B cell (primary cell): ENCODE data around the gene ZNF804B. TPM values are rescaled to one million over a fixed set of nuclear protein-coding genes. Genes with fewer than 3 reads are reported as not detected.

Experiments used
- ATAC-seq: fragments of 200-7000 bp; cut with Tn5 transposase; one replicate; pipeline ENCODE4 v1.10.0; 2021; ENCODE audit warnings: low read depth, mild to moderate bottlenecking, moderate number of reproducible peaks, moderate library complexity
- CTCF ChIA-PET: fragments of 350-600 bp; sonication (Branson Sonifier 250); formaldehyde crosslinking; loops from one replicate; lab custom pipeline; 2021; ENCODE audit warnings: antibody characterized with exemption, inconsistent platforms; lab: Charles Lee
- POLR2A ChIA-PET: fragments of 350-600 bp; sonication (Branson Sonifier 250); formaldehyde crosslinking; loops from one replicate; lab custom pipeline; 2021; ENCODE audit warnings: antibody characterized with exemption; lab: Charles Lee
- DNase-seq: peaks from one replicate; pipeline ENCODE4 v3.0.0; 2013
- H2AFZ ChIP-seq: 2 replicates; pipeline ENCODE4 v1.6.1; 2012; ENCODE audit warnings: mild to moderate bottlenecking, low read depth, low read length; ENCODE audit not compliant: insufficient read depth, poor library complexity, severe bottlenecking
- H3K27ac ChIP-seq, 2 donors: 1 replicate in 1 of 2; 2 replicates in 1 of 2; pipeline ENCODE4 v1.5.1; 2012 to 2013; ENCODE audit warnings: low read length in 2 of 2, mild to moderate bottlenecking in 2 of 2, moderate library complexity in 1 of 2
- H3K27me3 ChIP-seq, 4 experiments: fragments of 200-600 bp in 1 of 4; sonication (generic) in 1 of 4; replicated peaks in 1 of 4; 1 replicate in 2 of 4; 2 replicates in 2 of 4; pipeline versions ENCODE4 v1.6.1 to v1.7.0; 2013 to 2016; ENCODE audit warnings: low read length in 3 of 4, mild to moderate bottlenecking in 2 of 4, mixed read lengths in 1 of 4, moderate library complexity in 1 of 4; ENCODE audit not compliant: insufficient read depth in 4 of 4, control insufficient read depth in 3 of 4; ENCODE audit errors: control extremely low read depth in 1 of 4
- H3K36me3 ChIP-seq, 2 experiments: replicated peaks in 1 of 2; 1 replicate in 1 of 2; 2 replicates in 1 of 2; pipeline versions ENCODE4 v1.6.1 to v1.7.1; 2013; ENCODE audit warnings: low read length in 1 of 2; ENCODE audit not compliant: insufficient read depth in 2 of 2, control insufficient read depth in 1 of 2; ENCODE audit errors: control extremely low read depth in 1 of 2, extremely low read depth in 1 of 2
- H3K4me1 ChIP-seq, 2 donors: fragments of 200-600 bp in 1 of 2; sonication (generic) in 1 of 2; 1 replicate in 1 of 2; 2 replicates in 1 of 2; pipeline versions ENCODE4 v1.5.1 to v1.6.1; 2013 to 2017; ENCODE audit warnings: low read length in 2 of 2; ENCODE audit not compliant: control insufficient read depth in 2 of 2, insufficient read depth in 2 of 2
- H3K4me2 ChIP-seq: replicated peaks from 2 replicates; pipeline ENCODE3; 2012; ENCODE audit warnings: mild to moderate bottlenecking, low read depth, low read length; ENCODE audit not compliant: poor library complexity, severe bottlenecking
- H3K4me3 ChIP-seq, 5 experiments: fragments of 200-600 bp in 1 of 5; sonication (generic) in 1 of 5; 1 replicate in 3 of 5; 2 replicates in 2 of 5; pipeline versions ENCODE4 v1.5.1 to v1.7.0; 2011 to 2016; ENCODE audit warnings: low read length in 4 of 5, mild to moderate bottlenecking in 4 of 5, low read depth in 2 of 5, control low read depth in 1 of 5, moderate library complexity in 1 of 5; ENCODE audit not compliant: insufficient read depth in 1 of 5; ENCODE audit errors: control extremely low read depth in 1 of 5, extremely low read depth in 1 of 5
- H3K79me2 ChIP-seq: fragments of 200-600 bp; sonication (generic); one replicate; pipeline ENCODE4 v1.6.0; 2016; ENCODE audit warnings: low read length; ENCODE audit not compliant: control insufficient read depth, insufficient read depth
- H3K9ac ChIP-seq: fragments of 200-600 bp; sonication (generic); 2 replicates; pipeline ENCODE4 v1.6.1; 2017; ENCODE audit warnings: mild to moderate bottlenecking, low read length, moderate library complexity
- H3K9me3 ChIP-seq, 3 donors: one replicate each; pipeline versions ENCODE4 v1.6.1 to v1.7.1; 2013; ENCODE audit warnings: low read length in 2 of 3; ENCODE audit not compliant: control insufficient read depth in 2 of 3, insufficient read depth in 1 of 3; ENCODE audit errors: control extremely low read depth in 1 of 3
- H4K20me1 ChIP-seq: 2 replicates; pipeline ENCODE4 v1.6.0; 2012; ENCODE audit warnings: mild to moderate bottlenecking, low read length; ENCODE audit not compliant: insufficient read depth, control insufficient read depth, poor library complexity, severe bottlenecking
- H3K27ac Mint-ChIP-seq: one replicate; pipeline ENCODE4 v1.8.0; 2021; ENCODE audit warnings: mixed read lengths
- H3K27me3 Mint-ChIP-seq: one replicate; pipeline ENCODE4 v1.8.0; 2021; ENCODE audit warnings: mixed read lengths
- H3K4me1 Mint-ChIP-seq: one replicate; pipeline ENCODE4 v1.8.0; 2021; ENCODE audit warnings: mixed read lengths
- H3K4me3 Mint-ChIP-seq: one replicate; pipeline ENCODE4 v1.8.0; 2021; ENCODE audit warnings: mixed read lengths
- H3K9me3 Mint-ChIP-seq: one replicate; pipeline ENCODE4 v1.8.0; 2022; ENCODE audit warnings: mixed read lengths; ENCODE audit not compliant: insufficient read depth
- CTCF ChIP-seq: fragments of 200-600 bp; IDR thresholded peaks from one replicate; pipeline ENCODE4 v1.8.0; 2022; ENCODE audit warnings: antibody characterized with exemption, mild to moderate bottlenecking
- EZH2 ChIP-seq: IDR thresholded peaks from 2 replicates; pipeline ENCODE4 v1.6.1; 2012; ENCODE audit warnings: borderline replicate concordance, low read depth, mild to moderate bottlenecking, moderate library complexity, low read length; ENCODE audit not compliant: insufficient read depth, poor library complexity, severe bottlenecking
- WGBS: methylation state at CpG from one replicate; pipeline ENCODE4 v1.1.5; 2013; ENCODE audit warnings: missing lambda C conversion rate; ENCODE audit not compliant: insufficient coverage; 5-methylcytosine and 5-hydroxymethylcytosine counted together
- intact Hi-C: fragments of 100-400 bp; cut with micrococcal nuclease; formaldehyde crosslinking; loops from one replicate; pipeline ENCODE4 v1.10.0; 2022
- polyA plus RNA-seq: library from polyadenylated mRNA; depleted of rRNA; stranded (reverse); fragments of >200 nt; gene quantifications from 2 replicates; pipeline ENCODE4 v1.2.3, GENCODE V29; 2012
- total RNA-seq, 2 donors: library from RNA; stranded (reverse); fragments of 120-200 nt in 1 of 2; gene quantifications; 1 replicate in 1 of 2; 2 replicates in 1 of 2; pipeline versions ENCODE4 v1.2.3 to v1.2.4, GENCODE V29; 2013 to 2022

ZNF804B gene
- total and polyA plus RNA-seq, 2 donors (not counting 1 experiment from before 2014, with no cell fraction given) = not detected

DNA sequence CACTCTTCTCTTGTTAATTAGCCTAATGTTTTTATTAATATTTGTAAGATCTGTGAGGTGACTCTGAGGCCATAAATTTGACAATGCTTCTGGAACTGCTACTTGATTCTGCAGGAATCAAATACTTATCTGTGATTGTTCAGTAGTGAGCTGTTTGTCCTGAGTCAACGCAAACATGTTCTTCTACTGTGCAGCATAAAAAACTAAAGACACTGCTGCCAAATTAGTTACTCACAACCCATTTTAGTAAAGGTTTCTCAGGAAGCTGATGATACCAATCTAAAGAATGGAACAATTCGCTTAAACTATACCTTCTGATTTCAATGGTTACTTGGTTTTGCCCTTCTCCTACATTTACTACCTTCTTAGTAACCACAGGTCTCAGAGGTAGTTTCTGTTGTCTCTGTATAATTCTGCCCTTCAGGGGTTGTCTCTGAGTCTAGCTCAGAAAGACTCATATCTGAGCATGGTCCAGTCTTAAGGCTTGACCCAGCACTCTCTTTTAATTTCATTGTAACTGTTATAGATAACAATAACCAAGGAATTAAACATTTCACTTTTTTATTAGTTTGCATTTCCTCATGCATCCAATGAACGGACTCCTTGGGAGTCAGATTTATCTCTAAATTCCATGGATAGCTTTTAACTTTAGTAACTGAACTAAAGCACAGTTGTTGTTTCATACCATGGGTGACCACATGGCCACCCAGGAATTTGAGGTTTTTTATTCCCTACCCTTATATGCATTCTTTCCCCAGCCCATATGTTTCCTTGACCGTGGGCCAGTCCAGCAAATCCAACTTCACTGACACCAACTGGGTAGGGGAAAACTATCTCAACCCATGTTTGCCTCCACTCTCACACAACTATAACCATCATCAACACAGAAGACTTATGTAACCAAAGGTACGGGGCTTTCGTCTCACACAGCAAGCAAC is 345.5 kb downstream of the ZNF804B start:
- Histone ChIP-seq H3K27ac (no peak overlapping the region), H3K36me3 (no peaks in the 10 kb centered on the region), H3K4me1 (no peaks in the 10 kb centered on the region), H3K79me2 (no peaks in the 10 kb centered on the region), H4K20me1 (no peaks in the 10 kb centered on the region), H3K27me3 (no peaks in the 10 kb centered on the region), H3K9me3 (no peaks in the 10 kb centered on the region), H2AFZ (no peak overlapping the region), H3K4me2 (no peak overlapping the region), H3K4me3 (no peak overlapping the region), H3K9ac (no peak overlapping the region)
- Mint-ChIP-seq H3K27me3 (no peaks in the 10 kb centered on the region), H3K27ac (no peak overlapping the region), H3K4me3 (no peak overlapping the region), H3K9me3 (peaks cover 4% of the 10 kb centered on the region), H3K4me1 (no peaks in the 10 kb centered on the region)
- TF ChIP-seq EZH2 (no peak), CTCF (no peak)
- ChIA-PET POLR2A (no interaction called here), CTCF (no interaction called here)
- DNase-seq (no peak), ATAC-seq (no peak)
- WGBS = 100% methylated on average over 4 of the region's 6 CpGs
- intact Hi-C loops = no loop called here

- Histone ChIP-seq H3K9me3 (no peaks in the 10 kb centered on the region), H3K4me3 (no peak overlapping the region), H2AFZ (no peak overlapping the region), H4K20me1 (no peaks in the 10 kb centered on the region), H3K79me2 (no peaks in the 10 kb centered on the region), H3K9ac (no peak overlapping the region), H3K36me3 (no peaks in the 10 kb centered on the region), H3K4me2 (no peak overlapping the region), H3K4me1 (no peaks in the 10 kb centered on the region), H3K27ac (no peak overlapping the region), H3K27me3 (no peaks in the 10 kb centered on the region)
- H3K9me3 Mint-ChIP-seq = no peaks in the 10 kb centered on the region
- ATAC-seq = no peak
- no peak overlapping the region for H3K27ac Mint-ChIP-seq
- no peaks in the 10 kb centered on the region for H3K27me3 Mint-ChIP-seq
- TF ChIP-seq EZH2 = no peak
- no peak for TF ChIP-seq CTCF
- no peak overlapping the region for H3K4me3 Mint-ChIP-seq
- ChIA-PET CTCF (no interaction called here), POLR2A (no interaction called here)
- WGBS = 70% methylated on average over 1 of the region's 2 CpGs
- intact Hi-C loops = no loop called here
- DNase-seq = no peak
- no peaks in the 10 kb centered on the region for H3K4me1 Mint-ChIP-seq
Observed at GRCh38 chr7:89123871-89124270, 364.4 kb downstream of the ZNF804B start.
